Renal pelvis (tissue), 12 donors: ENCODE data around the gene SH3BP5. TPM values are rescaled to one million over a fixed set of nuclear protein-coding genes. Genes with fewer than 3 reads are reported as not detected.
"Not testable (repeated sequence)": the region's sequence is repeated elsewhere in the genome, so short reads cannot be mapped to it uniquely, and the experiment has no call there.

Experiments used
- DNase-seq: peaks from one replicate; pipeline ENCODE4 v3.0.0-alpha.2; 2013
- long read RNA-seq, 16 experiments: transcript quantifications; one replicate each; lab custom pipeline, GENCODE V29; 2026
- polyA plus RNA-seq, 3 donors: library from polyadenylated mRNA; unstranded; fragments of 120-200 nt; gene quantifications; one replicate each; pipeline ENCODE4 v1.2.1, GENCODE V29; 2013; ENCODE audit not compliant: insufficient read length in 3 of 3

The SH3BP5 gene, protein sequence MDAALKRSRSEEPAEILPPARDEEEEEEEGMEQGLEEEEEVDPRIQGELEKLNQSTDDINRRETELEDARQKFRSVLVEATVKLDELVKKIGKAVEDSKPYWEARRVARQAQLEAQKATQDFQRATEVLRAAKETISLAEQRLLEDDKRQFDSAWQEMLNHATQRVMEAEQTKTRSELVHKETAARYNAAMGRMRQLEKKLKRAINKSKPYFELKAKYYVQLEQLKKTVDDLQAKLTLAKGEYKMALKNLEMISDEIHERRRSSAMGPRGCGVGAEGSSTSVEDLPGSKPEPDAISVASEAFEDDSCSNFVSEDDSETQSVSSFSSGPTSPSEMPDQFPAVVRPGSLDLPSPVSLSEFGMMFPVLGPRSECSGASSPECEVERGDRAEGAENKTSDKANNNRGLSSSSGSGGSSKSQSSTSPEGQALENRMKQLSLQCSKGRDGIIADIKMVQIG
- 10 to 100 TPM; 51.1 to 52.8 (median 52.3) TPM for polyA plus RNA-seq
- long read RNA-seq, donor 1, transcript SH3BP5-202 (9 exons, 2,822 nt): major isoform, 23 of 23 reads
- long read RNA-seq, donor 1, partial matches to known transcripts: 0 of 23 reads
- long read RNA-seq, donor 1, other reads (novel, unspliced or antisense): 0 of 23 reads
- long read RNA-seq, donor 2, transcript SH3BP5-202 (9 exons, 2,822 nt): major isoform, 5 of 5 reads
- long read RNA-seq, donor 2, partial matches to known transcripts: 0 of 5 reads
- long read RNA-seq, donor 2, other reads (novel, unspliced or antisense): 0 of 5 reads
- long read RNA-seq, donor 3, transcript SH3BP5-202 (9 exons, 2,822 nt): major isoform, 12 of 12 reads
- long read RNA-seq, donor 3, partial matches to known transcripts: 0 of 12 reads
- long read RNA-seq, donor 3, other reads (novel, unspliced or antisense): 0 of 12 reads
- long read RNA-seq, donor 4, transcript SH3BP5-202 (9 exons, 2,822 nt): major isoform, 14 of 51 reads
- long read RNA-seq, donor 4, partial matches to known transcripts: 37 of 51 reads
- long read RNA-seq, donor 4, other reads (novel, unspliced or antisense): 0 of 51 reads
- long read RNA-seq, donor 5, transcript SH3BP5-202 (9 exons, 2,822 nt): major isoform, 12 of 12 reads
- long read RNA-seq, donor 5, partial matches to known transcripts: 0 of 12 reads
- long read RNA-seq, donor 5, other reads (novel, unspliced or antisense): 0 of 12 reads
- long read RNA-seq, donor 6, transcript SH3BP5-202 (9 exons, 2,822 nt): major isoform, 13 of 25 reads
- long read RNA-seq, donor 6, partial matches to known transcripts: 12 of 25 reads
- long read RNA-seq, donor 6, other reads (novel, unspliced or antisense): 0 of 25 reads
- long read RNA-seq, donor 7, transcript SH3BP5-202 (9 exons, 2,822 nt): major isoform, 22 of 22 reads
- long read RNA-seq, donor 7, partial matches to known transcripts: 0 of 22 reads
- long read RNA-seq, donor 7, other reads (novel, unspliced or antisense): 0 of 22 reads
- long read RNA-seq, donor 8, transcript SH3BP5-202 (9 exons, 2,822 nt): major isoform, 14 of 14 reads
- long read RNA-seq, donor 8, partial matches to known transcripts: 0 of 14 reads
- long read RNA-seq, donor 8, other reads (novel, unspliced or antisense): 0 of 14 reads
- long read RNA-seq, donor 9, transcript SH3BP5-202 (9 exons, 2,822 nt): major isoform, 24 of 42 reads
- long read RNA-seq, donor 9, partial matches to known transcripts: 18 of 42 reads
- long read RNA-seq, donor 9, other reads (novel, unspliced or antisense): 0 of 42 reads
- long read RNA-seq, donor 10, transcript SH3BP5-202 (9 exons, 2,822 nt): major isoform, 10 of 10 reads
- long read RNA-seq, donor 10, partial matches to known transcripts: 0 of 10 reads
- long read RNA-seq, donor 10, other reads (novel, unspliced or antisense): 0 of 10 reads
- long read RNA-seq, donor 11, transcript SH3BP5-202 (9 exons, 2,822 nt): major isoform, 12 of 40 reads
- long read RNA-seq, donor 11, partial matches to known transcripts: 28 of 40 reads
- long read RNA-seq, donor 11, other reads (novel, unspliced or antisense): 0 of 40 reads
- long read RNA-seq, donor 12, transcript SH3BP5-202 (9 exons, 2,822 nt): major isoform, 20 of 35 reads
- long read RNA-seq, donor 12, partial matches to known transcripts: 15 of 35 reads
- long read RNA-seq, donor 12, other reads (novel, unspliced or antisense): 0 of 35 reads
- long read RNA-seq, donor 13, partial matches to known transcripts: 0 of 3 reads
- long read RNA-seq, donor 13, other reads (novel, unspliced or antisense): 0 of 3 reads
- long read RNA-seq, donor 14: 0 reads
- long read RNA-seq, donor 15, transcript SH3BP5-202 (9 exons, 2,822 nt): major isoform, 13 of 13 reads
- long read RNA-seq, donor 15, partial matches to known transcripts: 0 of 13 reads
- long read RNA-seq, donor 15, other reads (novel, unspliced or antisense): 0 of 13 reads
- long read RNA-seq, donor 16, transcript SH3BP5-202 (9 exons, 2,822 nt): major isoform, 7 of 24 reads
- long read RNA-seq, donor 16, partial matches to known transcripts: 17 of 24 reads
- long read RNA-seq, donor 16, other reads (novel, unspliced or antisense): 0 of 24 reads

GRCh38 chr3:15332405-15333098 is at the start of gene SH3BP5:
Gene SH3BP5 (minus strand): TSS chr3:15332586. CDS start chr3:15332408, 178 bp downstream.
- peak; percentile 77 for DNase-seq

DNA sequence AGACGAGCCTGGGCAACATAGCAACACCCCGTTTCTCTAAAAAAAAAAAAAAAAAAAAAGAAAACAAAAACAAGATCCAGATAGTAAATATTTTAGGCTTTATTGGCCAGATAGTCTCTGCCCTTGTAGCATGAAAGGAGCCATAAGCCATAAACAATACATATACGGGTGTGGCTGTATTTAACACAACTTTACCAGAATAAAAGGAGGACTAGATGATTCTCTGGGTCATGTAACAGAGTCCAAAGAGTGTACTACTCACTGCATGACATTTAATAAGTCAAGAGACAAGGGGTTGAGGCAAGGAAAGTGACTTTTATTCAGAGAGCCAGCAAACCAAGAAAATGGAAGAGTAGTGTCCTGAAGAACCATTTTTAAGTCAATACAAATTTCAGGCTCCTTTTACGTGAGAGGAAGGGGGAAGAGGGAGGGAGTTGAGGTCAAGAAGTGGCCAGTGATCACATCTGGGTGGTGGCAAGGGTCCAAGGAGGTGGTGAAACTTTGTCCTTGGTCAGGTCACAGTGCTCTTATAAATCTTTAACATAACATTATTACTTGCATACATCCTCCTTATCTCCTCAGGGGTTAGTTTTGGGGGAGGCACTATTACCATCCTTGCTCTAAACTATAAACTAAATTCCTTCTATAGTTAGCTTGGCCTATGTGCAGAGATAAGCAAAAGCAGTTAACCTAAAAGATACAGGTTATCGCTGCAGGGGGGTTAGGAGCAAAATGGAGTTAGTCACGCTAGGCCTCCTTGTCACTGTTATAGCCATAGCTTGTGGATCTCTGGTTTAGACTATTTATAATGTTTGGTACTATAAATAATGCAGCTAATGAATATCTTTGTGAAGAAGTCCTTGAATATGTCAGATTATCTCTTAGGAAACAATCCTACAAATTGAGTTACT is 48.8 kb upstream of the SH3BP5 start:
- DNase-seq: no peak

DNA sequence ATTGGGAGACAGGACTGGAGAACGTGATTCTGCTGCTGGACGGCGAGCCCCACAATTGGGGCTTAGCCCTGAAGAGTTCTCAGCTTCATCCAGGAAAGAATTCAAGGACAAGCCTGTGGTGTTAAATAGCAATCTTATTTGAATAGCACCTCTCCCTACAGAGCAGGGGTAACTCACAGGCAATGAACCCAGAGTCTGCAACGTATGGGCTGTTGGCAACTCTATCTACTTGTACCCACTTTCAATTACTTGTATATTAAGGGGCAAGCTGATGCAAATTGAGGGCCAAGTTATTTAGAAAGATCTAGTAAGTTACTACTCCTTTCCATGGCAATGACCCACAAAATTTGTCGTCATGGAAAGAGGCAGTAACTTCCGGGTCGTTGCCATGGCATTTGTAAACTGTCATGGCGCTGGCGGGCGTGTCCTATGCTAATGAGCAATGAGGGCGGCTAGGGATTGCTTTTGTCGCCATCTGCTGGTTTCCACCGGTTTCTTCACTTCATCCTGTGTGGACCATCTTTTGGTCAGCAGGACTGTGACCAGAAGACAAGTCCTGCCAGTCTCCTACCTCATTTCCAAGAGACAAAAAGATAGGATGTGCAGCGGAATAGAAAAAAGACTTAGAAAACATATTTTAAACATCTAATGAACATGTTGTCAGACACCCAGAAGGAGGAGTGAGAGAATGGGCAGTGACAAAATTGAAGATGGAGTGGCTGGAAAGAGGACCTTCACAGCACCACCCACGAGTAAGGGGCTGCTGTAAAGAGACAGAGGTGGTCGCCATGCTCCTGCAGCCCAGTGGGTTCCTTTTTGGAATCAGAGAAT is 45.8 kb upstream of the SH3BP5 start:
- DNase-seq: peak; percentile 95

DNA sequence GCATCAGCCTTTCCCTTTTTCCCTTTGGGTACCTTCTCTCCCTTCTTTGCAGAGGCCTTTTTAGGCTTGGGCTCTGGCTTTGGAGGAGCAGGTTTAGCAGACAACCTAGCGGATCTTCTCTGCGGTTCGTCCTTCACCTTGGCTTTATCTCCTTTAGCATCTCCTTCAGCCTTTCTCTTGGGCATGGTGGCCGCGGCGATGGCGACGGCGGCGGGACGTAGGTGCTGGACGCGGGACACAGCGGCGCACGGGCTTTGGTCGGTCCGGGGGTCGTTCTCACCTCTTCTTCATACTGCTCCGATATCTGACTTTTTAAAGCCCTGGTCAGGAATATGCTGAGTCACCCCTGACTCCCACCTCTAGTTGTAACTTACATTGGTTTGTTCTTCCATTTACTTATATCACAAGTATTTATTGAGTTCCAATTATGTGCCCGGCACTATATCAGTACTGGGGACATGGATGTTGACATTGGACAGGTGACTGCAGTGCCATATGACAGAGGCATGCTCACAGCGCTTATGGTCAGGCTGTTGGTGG is 43.1 kb upstream of the SH3BP5 start:
- DNase-seq: no peak

DNA sequence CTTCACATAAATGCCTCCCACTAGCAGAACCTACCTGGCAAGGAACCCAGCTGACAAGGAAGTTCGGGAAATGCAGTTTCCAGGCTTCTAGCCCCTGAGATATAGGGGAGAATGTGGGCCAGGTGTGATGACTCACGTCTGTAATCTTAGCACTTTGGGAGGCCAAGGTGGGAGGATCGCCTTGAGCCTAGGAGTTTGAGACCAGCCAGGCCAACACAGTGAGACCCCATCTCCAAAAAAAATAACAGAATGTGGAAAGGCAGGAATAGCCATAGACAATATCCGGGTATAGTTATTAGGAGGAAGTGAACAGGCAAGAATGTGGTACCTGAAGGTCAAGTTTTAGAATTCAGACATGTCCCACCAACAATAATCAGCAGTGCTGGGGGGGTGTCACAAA is 40.5 kb upstream of the SH3BP5 start:
- DNase-seq: no peak

- no peak for DNase-seq
These were observed 36.3 kb upstream of the SH3BP5 start for GRCh38 chr3:15368561-15369135.

GRCh38 chr3:15367059-15367458 is 34.7 kb upstream of the SH3BP5 start:
- DNase-seq: no peak

GRCh38 chr3:15364078-15364477 is 31.7 kb upstream of the SH3BP5 start:
- DNase-seq: not testable (repeated sequence)

GRCh38 chr3:15361494-15362214 is 29.3 kb upstream of the SH3BP5 start:
- no peak for DNase-seq

DNA sequence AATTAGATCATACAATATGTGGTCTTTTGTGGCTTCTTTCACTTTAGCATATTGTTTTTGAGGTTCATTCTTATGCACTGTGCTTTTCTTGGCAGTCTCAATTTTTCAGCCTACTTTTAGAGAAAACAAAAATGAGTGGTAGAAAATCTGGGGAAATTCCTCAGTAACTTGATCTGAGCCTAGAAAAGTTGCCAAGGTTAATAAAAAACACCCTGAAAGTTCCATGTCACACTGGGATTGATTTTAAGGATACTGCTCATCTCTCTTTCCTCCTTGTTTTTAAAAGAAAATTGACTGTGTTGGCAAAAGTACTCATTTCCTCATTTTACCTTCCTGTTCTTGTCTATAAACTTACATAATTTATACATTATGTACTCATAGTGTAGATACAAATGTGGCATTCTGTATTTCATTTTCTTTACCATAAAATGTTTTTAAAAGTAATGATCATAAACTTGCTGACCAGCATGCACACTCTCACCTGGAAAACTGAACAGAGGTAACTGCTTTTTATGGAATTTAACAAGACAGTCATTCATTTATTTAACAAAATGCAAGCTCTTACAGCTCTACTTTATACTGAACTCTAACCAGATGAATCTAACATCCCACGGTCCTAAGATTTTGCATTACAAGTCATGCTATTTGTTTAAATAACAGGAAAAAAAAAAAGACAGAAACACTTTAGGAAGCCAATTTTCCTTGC is 28.6 kb upstream of the SH3BP5 start:
- DNase-seq: no peak

DNA sequence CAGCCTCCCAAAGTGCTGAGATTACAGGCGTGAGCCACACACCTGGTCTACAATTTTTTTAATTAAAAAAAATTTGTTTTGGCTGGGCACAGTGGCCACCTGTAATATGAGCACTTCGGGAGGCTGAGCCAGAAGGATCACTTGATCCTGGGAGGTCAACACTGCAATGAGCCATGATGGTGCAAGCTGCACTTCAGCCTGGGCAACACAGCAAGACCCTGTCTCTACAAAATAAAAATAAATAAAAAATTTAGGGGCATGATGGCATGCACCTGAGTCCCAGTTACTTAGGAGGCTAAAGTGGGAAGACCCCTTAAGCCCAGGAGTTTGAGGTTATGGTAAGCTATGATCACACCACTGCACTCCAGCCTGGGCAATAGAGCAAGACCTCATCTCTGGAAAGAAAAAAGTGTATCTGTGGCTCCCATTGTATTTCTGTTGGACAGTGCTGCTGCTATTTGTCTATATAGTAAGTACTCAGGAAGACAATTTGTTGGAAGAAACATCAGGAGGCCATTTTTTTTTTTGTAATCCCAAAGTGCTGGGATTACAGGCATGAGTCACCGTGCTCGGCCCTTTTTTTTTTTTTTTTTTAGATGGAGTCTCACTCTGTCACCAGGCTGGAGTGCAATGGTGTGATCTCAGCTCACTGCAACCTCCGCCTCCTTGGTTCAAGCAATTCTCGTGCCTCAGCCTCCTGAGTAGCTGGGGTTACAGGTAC is 27.5 kb upstream of the SH3BP5 start:
- DNase-seq: no peak

DNA sequence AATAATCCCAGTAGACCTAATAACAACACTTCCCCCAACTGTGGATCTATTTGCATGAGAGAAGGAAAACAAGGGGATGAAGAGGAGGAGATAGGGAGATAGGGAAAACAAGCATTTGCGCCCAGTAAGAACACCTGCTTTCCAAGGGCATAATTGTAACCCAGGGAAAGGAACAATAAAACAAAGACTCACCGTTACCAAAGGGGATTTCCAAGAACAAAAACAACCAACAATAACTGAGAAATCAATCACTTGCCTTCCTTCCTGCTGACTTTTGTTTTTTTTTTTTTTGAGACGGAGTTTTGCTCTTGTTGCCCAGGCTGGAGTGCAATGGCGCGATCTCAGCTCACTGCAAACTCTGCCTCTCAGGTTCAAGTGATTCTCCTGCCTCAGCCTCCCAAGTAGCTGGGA is 24.3 kb upstream of the SH3BP5 start:
- DNase-seq: not testable (repeated sequence)

DNA sequence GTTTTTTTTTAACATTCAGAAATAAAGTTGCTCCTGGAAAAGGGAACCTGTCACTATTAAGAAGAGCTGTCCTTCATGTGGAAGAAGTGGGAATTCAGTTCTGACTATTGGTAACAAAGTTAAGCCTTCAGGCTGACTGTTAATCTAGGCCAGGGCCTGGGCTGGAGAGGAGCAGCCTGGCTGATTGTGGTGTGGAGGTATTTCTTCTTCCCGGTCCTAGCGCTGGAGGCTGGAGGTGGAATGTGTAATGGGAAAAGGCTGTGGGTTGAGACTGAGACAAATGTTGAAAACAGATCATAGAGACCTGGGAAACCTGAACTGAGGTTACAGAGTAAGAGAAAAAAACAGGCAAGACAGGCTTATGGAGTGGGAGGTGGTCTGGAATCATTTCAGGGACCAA is 23.8 kb upstream of the SH3BP5 start:
- no peak for DNase-seq

DNA sequence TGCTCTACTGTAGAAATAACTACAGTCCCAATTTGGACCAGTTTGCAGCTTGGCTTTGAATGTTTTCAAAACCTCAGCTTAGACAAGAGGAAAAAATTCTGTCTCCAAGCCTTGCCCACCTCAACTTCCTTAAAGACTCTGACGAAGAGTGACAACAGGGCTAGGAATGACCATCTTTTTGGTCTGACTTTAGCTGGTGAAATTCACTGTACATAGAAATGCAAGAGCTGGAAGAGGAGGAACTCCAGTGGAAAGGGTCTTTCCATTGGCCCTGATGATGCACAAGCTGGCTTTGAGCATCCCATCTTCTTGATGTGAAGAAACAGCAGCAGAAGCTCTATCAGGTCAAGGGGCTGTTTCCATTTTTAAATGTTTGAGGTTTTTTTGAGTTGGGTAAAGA is 22.7 kb upstream of the SH3BP5 start:
- no peak for DNase-seq
